Activated CD4-positive, CD25-positive, alpha-beta regulatory T cell (primary cell): Measurements from ENCODE around the gene TMEM51.

Experiments
- DNase-seq, 4 experiments: peaks; one replicate each; lab custom pipeline; 2025; lab: John Stamatoyannopoulos, UW

The TMEM51 gene

GRCh38 chr1:15246960-15247614 is 93.5 kb downstream of the TMEM51 start, which contains the start of gene FHAD1:
Gene FHAD1 (plus strand): TSS chr1:15247223. CDS start chr1:15251785, 4,562 bp downstream.
- peak in 1 of 4 experiments; percentile 18 for DNase-seq

GRCh38 chr1:15248216-15248615 is 94.7 kb downstream of the TMEM51 start:
- no peak for DNase-seq

DNA sequence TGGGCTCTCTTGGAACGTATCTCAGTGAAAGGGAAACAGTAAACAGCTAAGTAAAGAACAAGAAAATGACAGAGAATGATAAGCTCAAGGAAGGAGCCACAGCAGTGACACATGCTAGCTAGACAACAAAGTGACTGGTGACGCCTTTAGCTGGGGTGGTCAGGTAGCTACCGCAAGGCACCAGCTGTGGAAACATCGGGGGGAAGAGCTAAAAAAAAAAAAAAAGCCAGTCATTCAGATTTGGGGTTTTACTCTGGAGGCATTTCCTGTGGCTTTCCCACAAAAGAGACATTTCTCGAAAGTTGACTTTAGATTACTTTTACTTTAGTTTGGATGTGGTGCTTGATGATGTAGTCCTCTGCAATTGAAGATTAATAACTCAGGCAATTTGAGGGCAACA is 95.5 kb downstream of the TMEM51 start:
- no peak for DNase-seq

DNA sequence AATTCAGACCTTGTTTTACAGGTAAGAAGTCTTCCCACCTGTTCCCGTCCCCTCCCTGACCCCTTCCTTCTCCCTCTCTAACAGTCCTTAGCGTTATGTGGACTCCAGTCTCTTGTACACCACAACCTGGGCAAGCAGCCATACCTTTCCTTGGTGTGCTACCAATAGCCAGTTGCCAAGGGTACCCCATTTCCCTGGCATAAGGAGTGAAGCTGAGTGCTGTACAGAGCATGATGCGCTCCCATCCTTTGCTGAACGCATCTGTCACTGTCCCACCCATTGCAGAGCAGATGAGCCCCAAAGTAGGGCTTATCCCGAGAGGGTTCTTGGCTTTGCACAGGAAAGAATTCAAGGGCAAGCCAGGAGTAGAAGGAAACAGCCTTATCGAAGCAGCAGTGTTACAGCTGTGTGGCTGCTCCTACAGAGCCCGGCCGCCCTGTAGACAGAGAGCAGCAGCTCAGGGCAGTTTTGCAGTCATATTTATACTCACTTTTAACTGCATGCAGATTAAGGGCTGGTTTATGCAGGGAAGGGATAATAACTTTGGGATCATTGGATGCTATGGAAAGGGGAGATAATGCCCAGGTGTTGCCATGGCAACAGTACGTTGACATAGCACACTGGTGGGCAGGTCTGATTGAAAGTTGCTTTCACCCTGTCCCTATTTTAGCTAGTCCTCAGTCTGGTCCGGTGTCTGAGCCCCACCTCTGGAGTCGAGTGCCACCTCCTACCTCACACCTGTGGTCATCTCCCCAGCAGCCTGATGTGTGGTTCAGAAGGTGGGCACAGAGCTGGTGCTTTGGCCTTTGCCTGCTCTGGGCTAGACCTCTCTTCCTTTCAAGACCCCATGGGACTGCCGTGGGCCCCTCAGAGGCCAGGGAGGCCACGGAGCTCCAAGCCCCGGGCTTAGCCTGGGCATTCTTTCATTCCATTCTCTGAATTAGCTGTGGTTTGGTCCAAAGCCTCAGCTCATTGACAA is 98.6 kb downstream of the TMEM51 start:
- DNase-seq: no peak

DNA sequence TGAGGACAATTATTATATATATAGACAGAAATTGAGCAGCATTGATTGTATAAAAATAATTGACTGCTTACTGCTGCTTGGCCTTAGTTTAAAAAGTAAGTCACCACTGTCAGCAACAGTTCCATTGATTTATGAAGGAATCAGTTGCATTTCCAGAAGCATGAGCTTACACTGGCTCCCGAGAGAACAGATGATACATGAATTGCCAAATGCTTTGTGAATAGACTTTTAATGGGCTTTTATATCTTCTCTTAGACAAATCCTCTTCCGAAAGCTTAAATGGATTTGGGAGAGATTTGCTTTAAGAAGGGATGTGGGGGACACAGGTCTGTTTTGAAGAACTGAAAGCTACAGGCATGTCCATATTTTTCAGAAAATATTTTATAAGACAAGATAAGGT is 101.0 kb downstream of the TMEM51 start:
- DNase-seq: no peak

GRCh38 chr1:15255582-15256149 is 102.1 kb downstream of the TMEM51 start:
- no peak for DNase-seq

DNA sequence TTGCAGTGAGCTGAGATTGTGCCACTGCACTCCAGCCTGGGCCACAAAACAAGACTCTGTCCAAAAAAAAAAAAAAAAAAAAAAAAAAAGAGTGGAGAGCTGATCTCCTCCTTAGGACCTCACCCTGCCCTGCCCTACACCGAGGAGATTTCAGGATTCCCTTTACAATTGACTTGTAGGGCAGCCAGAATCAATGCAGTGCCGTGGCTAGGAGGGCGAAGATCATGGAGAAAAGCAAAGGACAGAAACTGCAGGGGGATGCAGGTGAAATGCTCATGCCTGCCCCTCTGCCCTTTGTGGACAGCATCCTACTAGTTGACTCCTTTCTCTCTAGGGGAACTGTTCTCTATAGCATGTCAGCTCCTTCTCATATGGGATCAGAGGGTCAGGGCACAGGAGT is 103.0 kb downstream of the TMEM51 start:
- DNase-seq: no peak

DNA sequence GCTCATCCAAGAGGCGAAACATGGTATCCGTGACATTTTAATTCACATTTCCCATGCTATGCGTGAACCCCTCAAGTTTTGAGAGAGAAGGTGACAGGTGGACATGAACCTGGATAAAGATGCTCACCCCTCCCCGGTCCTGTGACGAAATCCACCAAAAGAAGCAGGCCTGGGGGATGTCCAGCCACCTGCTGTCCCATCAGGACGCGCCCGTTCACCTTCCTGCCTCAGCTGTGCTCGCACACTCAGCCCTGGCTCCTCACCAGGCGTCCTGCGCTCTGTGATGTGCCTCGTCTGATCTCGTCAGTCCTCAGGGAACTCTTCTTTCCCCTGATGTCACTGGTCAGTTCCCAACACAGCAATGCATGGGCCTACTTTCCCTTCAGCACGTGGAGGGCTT is 103.8 kb downstream of the TMEM51 start:
- no peak for DNase-seq

DNA sequence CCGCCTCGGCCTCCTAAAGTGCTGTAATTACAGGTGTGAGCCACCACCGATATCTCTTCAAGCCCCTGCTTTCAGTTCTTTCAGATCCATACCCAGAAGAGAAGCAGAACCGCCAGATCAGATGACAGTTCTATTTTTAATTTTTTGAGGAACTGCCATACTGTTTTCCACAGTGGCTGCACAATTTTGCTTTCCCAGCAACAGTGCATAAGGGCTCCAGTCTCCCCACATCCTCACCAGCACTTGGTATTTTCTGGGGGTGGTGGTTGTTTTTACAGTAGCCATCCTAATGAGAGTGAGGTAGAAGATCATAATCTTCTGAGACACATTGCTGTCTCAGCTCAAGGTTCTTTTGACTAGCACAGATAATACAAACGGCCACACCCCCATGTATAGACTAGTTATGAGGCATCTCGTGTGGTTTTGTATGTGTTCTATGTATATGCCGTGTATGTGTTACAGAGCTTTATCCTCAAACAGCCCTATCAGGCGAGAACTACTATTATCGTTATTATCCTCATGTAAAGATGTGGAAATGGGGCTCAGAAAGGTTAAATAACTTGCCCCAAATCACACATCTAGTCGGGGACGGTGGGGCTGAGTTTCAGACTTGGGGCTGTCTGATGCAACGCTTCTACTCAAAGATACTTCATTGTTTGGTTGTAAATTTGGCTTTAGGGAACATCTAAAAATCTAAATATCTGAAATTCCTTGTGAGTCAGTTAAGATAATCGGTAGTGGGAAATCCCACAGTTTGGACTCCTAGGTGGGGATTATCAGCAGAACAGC is 105.5 kb downstream of the TMEM51 start:
- DNase-seq: no peak

GRCh38 chr1:15259622-15260007 is 106.1 kb downstream of the TMEM51 start:
- no peak for DNase-seq

- no peak for DNase-seq
Measured at GRCh38 chr1:15260418-15261154, 107.0 kb downstream of the TMEM51 start.

GRCh38 chr1:15261155-15262002 is 107.8 kb downstream of the TMEM51 start:
- no peak for DNase-seq

DNA sequence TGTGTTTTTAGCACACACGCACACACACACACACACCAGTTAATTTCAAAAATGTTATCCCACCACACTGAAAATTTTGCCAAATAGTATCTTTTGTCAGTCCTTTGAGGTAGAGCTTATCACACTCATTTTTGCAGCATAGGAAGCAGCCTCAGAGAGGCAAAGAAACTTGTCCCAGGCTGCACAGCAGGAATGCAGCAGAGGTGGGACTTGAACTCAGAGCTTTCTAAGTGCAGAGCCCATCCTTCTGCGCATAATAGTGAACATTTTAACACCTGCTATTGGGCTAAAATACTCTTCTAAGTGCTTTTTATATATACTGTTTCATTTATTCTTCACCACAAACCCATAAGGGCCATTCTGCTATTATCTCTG is 108.4 kb downstream of the TMEM51 start:
- DNase-seq: no peak

- DNase-seq: no peak
Measured at GRCh38 chr1:15262706-15263105, 109.2 kb downstream of the TMEM51 start.

DNA sequence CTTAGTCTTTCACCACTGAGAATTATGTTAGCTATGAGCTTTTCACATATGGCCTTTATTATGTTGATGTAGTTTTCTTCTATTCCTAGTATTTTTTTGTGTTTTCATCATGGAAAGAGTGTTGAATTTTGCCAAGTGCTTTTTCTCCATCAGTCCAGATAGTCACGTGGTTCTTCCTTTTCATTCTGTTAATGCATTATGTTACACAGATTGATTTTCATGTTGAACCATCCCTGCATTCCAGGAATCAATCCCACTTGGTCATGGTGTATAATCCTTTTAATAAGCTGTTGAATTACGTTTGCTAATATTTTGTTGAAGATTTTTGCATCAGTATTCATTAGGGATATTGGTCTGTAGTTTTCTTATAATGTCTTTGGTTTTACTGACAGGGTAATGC is 111.2 kb downstream of the TMEM51 start:
- DNase-seq: no peak
